ENCODE data around the gene TJP3. TPM values are rescaled to one million over a fixed set of nuclear protein-coding genes. Genes with fewer than 3 reads are reported as not detected.
A peak's percentile ranks its signal among the peaks of the same experiment; 100 is the strongest.

TJP3 gene
- polyA plus RNA-seq, 6 donors from 2014 or later = 1.2 to 3.8 (median 2.0) TPM; not detected in 1

DNA sequence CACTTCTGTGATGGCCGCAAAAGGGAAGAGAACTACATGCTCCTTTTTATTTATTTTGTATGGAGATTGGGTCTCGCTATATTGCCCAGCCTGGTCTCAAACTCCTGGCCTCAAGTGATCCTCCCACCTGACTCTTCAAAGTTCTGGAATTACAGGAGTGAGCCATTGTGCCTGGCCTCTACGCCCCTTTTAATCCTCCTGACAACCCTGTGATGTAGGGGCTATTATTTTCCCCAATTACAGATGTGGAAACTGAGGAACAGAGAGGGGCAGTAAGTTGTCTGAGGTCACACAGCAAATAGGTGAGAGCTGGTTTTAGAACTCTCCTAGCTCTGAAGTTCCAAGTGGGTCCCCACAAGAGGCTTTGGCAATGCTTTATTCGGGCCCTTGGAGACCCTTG is 11.7 kb downstream of the TJP3 start:
- H3K27me3 Mint-ChIP-seq = peaks cover 0 to 35% (median 9%) of the 10 kb centered on the region in 3 donors
- ATAC-seq (ENCODE audit: low read depth in 2 of 2) (no peak), DNase-seq (no peak)
- no peak overlapping the region for H3K27ac Mint-ChIP-seq
- no peaks in the 10 kb centered on the region for H3K36me3 Mint-ChIP-seq
- H3K9me3 Mint-ChIP-seq = peaks cover 0 to 2% (median 0%) of the 10 kb centered on the region in 7 donors
- peaks cover 8 to 17% (median 11%) of the 10 kb centered on the region in 3 donors for H3K4me1 Mint-ChIP-seq
- no peak overlapping the region for H3K4me3 Mint-ChIP-seq

DNA sequence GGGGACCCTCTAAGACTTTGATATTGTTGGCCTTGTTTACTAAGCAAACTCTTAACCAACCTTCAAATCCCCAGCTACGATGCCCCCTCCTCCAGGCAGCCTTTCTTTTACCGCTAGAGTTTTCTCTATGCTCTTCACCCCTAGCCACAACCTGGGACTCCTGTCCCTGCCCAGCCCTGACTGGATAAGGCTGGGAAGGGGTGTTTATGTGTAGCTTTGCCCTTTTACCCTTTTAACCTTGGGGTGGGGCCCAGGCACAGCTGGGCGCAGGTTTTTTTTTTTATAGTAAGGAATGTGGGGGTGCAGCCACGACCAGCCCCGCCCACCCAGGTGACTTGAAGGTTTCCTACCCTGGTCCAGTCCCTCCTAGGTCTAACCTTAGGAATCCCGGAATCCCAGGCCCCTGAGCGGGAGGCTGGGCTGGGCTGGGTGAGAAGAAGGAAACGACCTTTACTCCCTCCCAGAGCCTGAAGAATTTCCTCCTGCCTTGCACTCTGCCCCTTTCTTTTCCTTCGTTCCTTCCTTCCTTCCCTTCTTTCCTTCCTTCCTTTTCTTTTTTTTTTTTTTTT is 12.2 kb downstream of the TJP3 start:
- Mint-ChIP-seq H3K27ac (peak overlapping the region in 2 of 6 donors; percentile 53 to 74), H3K4me3 (peak overlapping the region in 1 of 8 donors; percentile 12), H3K9me3 (peaks cover 0 to 2% (median 0%) of the 10 kb centered on the region in 7 donors), H3K4me1 (peaks cover 8 to 17% (median 11%) of the 10 kb centered on the region in 3 donors), H3K36me3 (no peaks in the 10 kb centered on the region), H3K27me3 (peaks cover 0 to 31% (median 9%) of the 10 kb centered on the region in 3 donors)
- no peak for ATAC-seq (ENCODE audit: low read depth in 2 of 2)
- DNase-seq = no peak

DNA sequence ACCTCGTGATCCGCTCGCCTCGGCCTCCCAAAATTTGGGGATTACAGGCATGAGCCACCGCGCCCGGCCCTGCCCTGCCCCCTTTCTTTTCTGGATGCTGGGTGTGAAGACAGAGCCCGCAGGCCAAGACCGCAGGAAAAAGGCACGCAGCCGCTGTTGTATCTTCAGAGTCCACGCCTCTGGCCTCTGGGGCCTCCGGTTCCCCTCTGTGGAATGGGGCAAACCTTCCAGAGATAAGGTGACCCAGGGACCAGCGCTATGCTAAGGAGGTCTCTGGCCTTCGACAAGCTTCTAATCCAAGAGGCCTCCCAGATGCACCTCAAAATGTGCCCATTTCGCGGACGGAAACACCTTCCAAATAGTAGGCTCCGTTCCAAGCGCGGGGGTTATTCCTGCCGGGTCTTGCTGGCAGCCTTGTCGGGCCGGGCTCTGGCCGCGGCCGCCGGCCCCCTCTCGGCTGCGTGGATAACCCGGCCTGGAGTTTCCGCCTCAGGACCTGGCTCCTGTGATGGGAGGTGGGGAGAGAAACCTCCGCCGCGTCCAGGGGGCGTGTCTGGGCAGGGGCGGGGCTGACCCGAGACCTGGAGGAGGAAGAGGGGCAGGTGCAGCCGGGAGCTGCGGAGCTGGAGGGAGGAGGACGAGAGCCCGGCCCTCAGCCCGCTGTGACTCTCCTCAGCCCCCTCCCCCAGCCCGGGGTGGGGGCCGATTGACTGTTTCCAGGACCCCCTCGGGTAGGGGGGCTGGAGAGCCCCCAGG is 13.1 kb downstream of the TJP3 start:
- Mint-ChIP-seq H3K4me1 (peaks cover 8 to 17% (median 11%) of the 10 kb centered on the region in 3 donors), H3K27me3 (peaks cover 0 to 29% (median 9%) of the 10 kb centered on the region in 3 donors), H3K27ac (no peak overlapping the region), H3K4me3 (peak overlapping the region; percentile 43 to 86 (median 75)), H3K9me3 (peaks cover 0 to 2% (median 0%) of the 10 kb centered on the region in 7 donors), H3K36me3 (no peaks in the 10 kb centered on the region)
- ATAC-seq (ENCODE audit: low read depth in 2 of 2) (peak; percentile 85 to 92), DNase-seq (peak; percentile 76)

DNA sequence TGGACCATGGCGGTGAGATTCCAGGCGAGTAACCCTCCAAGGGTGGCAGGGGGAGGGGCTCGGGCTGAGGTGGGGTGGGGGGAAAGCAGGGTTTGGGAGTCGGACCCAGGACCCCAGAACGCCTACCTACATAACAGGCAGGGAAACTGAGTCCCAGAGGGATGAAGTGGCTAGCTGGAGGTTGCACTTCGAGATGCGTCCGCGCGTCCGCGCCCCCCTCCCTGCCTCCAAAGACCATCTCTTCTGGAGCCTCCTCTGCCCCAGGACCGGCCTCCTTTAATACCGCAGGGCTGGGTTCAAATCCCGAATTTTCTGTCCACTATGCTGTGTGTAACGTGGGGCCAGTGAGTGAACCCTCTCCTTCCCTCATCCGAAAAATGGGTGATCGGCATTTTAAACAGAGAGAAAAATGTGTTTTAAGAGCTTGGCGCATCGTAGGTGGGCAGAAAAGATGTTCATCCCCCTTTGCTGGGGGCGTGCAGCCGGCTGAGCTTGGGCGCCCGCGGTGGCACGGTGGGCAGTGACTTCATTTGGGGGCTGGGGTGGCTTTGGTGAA is 13.8 kb downstream of the TJP3 start:
- Mint-ChIP-seq H3K36me3 (no peaks in the 10 kb centered on the region), H3K27ac (no peak overlapping the region), H3K4me1 (peaks cover 8 to 17% (median 11%) of the 10 kb centered on the region in 3 donors), H3K27me3 (peaks cover 0 to 29% (median 9%) of the 10 kb centered on the region in 3 donors), H3K9me3 (peaks cover 0 to 2% (median 0%) of the 10 kb centered on the region in 7 donors), H3K4me3 (peak overlapping the region in 7 of 8 donors; percentile 61 to 83 (median 70))
- no peak for DNase-seq
- ATAC-seq (ENCODE audit: low read depth in 2 of 2) = no peak

DNA sequence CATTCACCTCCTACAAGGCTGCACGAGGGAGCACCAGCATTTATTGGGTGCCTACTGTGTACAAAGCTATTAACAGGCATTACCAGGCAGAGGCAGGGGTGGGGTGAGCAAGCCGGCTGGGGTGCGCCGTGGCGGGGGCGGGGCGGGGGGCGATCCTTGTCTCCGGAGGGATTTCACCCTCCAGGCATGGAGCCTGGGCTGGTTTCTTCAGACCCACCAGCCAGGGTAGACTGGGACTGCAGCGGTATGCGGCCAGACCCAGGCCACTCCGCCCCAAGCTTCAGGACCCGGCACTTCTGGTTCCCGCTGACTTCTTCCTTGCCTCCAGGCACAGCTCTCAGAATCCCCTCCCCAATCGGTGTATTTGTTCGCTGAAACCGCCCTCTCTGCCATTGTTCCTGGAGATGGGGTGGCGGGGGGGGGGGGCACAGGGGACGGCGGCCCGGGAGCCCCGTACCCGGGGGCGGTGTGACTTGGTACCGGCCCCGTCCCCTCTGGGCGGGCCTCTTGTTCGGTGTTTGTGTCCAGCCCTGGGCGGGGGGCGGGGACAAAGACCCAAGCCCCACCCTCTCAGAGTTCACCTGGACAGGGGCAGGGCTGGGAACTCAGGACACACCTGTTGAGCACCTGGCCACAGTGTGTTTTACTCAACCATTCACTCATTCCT is 14.4 kb downstream of the TJP3 start:
- H3K27ac Mint-ChIP-seq = no peak overlapping the region
- ATAC-seq (ENCODE audit: low read depth in 2 of 2) (no peak), DNase-seq (no peak)
- peaks cover 0 to 29% (median 9%) of the 10 kb centered on the region in 3 donors for H3K27me3 Mint-ChIP-seq
- no peaks in the 10 kb centered on the region for H3K36me3 Mint-ChIP-seq
- peaks cover 0 to 2% (median 0%) of the 10 kb centered on the region in 7 donors for H3K9me3 Mint-ChIP-seq
- peak overlapping the region in 6 of 8 donors; percentile 61 to 83 (median 70) for H3K4me3 Mint-ChIP-seq
- H3K4me1 Mint-ChIP-seq = peaks cover 8 to 17% (median 11%) of the 10 kb centered on the region in 3 donors

DNA sequence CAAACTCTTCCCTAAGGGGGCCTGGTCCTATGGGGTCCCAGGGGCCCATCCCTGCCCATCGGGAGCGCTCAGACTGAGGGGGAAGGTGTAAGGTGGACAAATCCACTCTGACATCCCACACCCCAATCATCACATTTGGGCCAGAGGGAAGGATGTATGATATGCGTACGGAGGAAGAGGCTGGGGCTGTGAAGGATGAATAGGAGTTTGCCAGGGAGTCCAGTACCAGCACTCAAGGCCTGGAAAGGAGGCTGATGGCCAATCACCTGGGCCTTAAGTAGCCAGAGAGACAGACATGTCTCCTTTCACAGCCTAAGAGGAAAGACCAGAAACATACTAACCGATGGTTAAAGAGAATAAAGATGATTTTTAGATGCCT is 14.9 kb downstream of the TJP3 start:
- no peaks in the 10 kb centered on the region for H3K36me3 Mint-ChIP-seq
- no peak overlapping the region for H3K4me3 Mint-ChIP-seq
- DNase-seq = no peak
- peaks cover 8 to 17% (median 11%) of the 10 kb centered on the region in 3 donors for H3K4me1 Mint-ChIP-seq
- H3K27me3 Mint-ChIP-seq = peaks cover 0 to 29% (median 9%) of the 10 kb centered on the region in 3 donors
- peaks cover 0 to 2% (median 0%) of the 10 kb centered on the region in 7 donors for H3K9me3 Mint-ChIP-seq
- peak overlapping the region in 1 of 6 donors; percentile 88 for H3K27ac Mint-ChIP-seq
- ATAC-seq (ENCODE audit: low read depth in 2 of 2) = no peak

DNA sequence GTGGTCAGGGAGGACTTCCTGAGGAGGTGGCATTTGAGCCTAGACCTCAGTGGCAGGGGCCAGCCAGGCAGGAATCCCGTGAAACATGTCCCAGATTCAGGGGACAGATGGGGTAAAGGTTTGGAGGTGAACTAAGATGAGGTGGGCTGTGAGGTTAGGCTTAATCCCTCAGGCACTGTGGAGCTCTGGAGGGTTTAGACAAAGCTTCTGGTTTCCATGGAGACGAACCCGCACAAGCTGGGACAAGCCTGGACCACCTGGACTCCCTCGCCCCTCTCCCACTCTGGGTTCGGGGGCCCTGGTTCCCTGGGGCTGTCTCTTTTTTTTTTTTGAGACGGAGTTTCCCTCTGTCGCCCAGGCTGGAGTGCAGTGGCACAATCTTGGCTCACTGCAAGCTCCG is 15.7 kb downstream of the TJP3 start:
- H3K36me3 Mint-ChIP-seq = no peaks in the 10 kb centered on the region
- H3K4me3 Mint-ChIP-seq = no peak overlapping the region
- peaks cover 0 to 29% (median 8%) of the 10 kb centered on the region in 3 donors for H3K27me3 Mint-ChIP-seq
- ATAC-seq (ENCODE audit: low read depth in 2 of 2) = no peak
- H3K4me1 Mint-ChIP-seq = peaks cover 8 to 16% (median 11%) of the 10 kb centered on the region in 3 donors
- H3K27ac Mint-ChIP-seq = peak overlapping the region in 1 of 6 donors; percentile 28
- H3K9me3 Mint-ChIP-seq = peaks cover 0 to 2% (median 0%) of the 10 kb centered on the region in 7 donors
- no peak for DNase-seq

DNA sequence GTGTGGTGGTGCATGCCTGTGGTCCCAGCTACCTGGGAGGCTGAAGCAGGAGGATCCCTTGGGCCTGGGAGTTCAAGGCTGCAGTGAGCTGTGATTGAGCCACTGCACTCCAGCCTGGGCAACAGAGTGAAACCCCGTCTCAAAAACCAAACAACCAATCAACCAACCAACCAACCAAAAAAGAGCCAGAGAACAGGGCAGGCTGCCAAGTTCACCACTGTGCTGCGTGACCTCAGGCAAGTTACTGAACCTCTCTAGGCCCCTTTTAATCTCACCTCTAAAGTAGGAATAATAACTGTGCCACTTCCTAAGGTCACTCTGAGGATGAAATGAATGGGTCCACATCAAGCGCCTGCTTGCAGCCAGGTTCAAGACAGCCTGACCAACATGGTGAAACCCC is 16.9 kb downstream of the TJP3 start:
- no peak for ATAC-seq (ENCODE audit: low read depth in 2 of 2)
- Mint-ChIP-seq H3K36me3 (no peaks in the 10 kb centered on the region), H3K27me3 (peaks cover 0 to 21% (median 4%) of the 10 kb centered on the region in 3 donors), H3K9me3 (peaks cover 0 to 2% (median 0%) of the 10 kb centered on the region in 7 donors), H3K4me1 (peaks cover 8 to 11% (median 11%) of the 10 kb centered on the region in 3 donors), H3K4me3 (no peak overlapping the region), H3K27ac (peak overlapping the region in 1 of 6 donors; percentile 24)
- no peak for DNase-seq

DNA sequence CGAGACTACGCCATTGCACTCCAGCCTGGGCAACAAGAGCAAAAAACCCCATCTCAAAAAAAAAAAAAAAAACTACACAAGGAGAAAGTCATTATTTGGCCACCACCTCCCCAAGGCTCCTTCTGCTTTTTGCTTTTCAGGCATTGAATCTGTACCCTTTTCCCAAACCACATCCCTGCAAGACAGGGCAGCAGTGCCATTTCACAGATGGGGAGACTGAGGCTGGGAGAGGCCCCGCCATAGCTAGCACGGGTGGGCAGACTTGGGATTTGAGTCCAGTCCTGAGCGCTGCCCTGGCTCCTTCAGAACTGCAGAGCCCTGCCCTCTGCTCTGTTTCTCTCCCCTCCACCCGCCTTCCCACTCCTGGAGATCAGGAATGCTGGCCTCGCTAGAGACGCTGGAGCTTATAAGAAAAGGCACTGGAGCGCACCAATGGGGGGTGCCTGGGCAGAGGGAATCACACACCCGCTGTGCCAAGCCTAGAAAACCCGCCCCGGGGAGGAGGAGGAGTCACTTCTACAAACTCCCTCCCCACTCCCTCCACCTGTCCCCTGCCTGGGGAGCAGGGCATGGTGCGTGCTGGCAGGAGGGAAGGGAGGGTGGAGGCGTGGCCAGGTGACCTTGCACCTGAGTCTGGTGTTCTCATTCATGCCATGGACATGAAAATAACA is 17.6 kb downstream of the TJP3 start:
- ATAC-seq (ENCODE audit: low read depth in 2 of 2) (no peak), DNase-seq (no peak)
- H3K36me3 Mint-ChIP-seq = no peaks in the 10 kb centered on the region
- H3K9me3 Mint-ChIP-seq = peaks cover 0 to 2% (median 0%) of the 10 kb centered on the region in 7 donors
- no peak overlapping the region for H3K27ac Mint-ChIP-seq
- peaks cover 0 to 14% (median 4%) of the 10 kb centered on the region in 3 donors for H3K27me3 Mint-ChIP-seq
- H3K4me3 Mint-ChIP-seq = no peak overlapping the region
- peaks cover 8 to 11% (median 8%) of the 10 kb centered on the region in 3 donors for H3K4me1 Mint-ChIP-seq

DNA sequence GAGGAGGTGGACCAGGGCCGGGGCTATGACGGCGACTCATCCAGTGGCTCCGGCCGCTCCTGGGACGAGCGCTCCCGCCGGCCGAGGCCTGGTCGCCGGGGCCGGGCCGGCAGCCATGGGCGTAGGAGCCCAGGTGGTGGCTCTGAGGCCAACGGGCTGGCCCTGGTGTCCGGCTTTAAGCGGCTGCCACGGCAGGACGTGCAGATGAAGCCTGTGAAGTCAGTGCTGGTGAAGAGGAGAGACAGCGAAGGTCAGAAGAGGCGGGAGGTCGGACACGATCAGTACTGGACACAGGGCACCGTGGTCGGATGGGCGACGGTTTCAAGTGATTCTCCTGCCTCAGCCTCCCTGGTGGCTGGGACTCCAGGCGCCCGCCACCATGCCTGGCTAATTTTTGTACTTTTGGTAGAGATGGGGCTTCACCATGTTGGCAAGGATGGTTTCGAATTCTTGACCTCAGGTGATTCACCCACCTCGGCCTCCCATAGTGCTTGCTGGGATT is 22.3 kb downstream of the TJP3 start:
- no peaks in the 10 kb centered on the region for H3K36me3 Mint-ChIP-seq
- H3K4me1 Mint-ChIP-seq = peaks cover 0 to 7% (median 0%) of the 10 kb centered on the region in 3 donors
- H3K4me3 Mint-ChIP-seq = no peak overlapping the region
- peak overlapping the region in 2 of 6 donors; percentile 20 to 67 for H3K27ac Mint-ChIP-seq
- DNase-seq (no peak), ATAC-seq (ENCODE audit: low read depth in 2 of 2) (no peak)
- H3K9me3 Mint-ChIP-seq = peaks cover 0 to 2% (median 0%) of the 10 kb centered on the region in 7 donors
- H3K27me3 Mint-ChIP-seq = peaks cover 0 to 1% (median 0%) of the 10 kb centered on the region in 3 donors

DNA sequence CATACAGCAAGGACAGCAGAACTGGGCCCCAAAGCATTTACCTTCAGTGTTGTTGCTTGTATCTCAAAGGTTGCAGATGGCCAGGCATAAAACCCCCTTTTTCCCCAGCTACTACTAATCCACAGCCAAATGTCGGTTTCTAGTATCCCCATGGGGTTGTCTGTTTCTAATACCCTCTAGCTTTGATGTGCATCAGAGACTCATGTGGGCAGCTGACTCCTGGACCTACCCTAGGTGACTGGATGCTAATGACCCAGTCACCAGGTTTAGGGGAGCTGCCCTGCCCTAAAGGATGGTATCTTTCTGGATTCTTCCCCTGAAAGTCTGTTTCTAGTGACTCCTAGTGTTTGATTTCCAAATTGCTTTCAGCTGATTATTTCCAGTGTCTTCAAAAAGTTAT is 23.9 kb downstream of the TJP3 start:
- peaks cover 0 to 2% (median 0%) of the 10 kb centered on the region in 7 donors for H3K9me3 Mint-ChIP-seq
- DNase-seq (no peak), ATAC-seq (ENCODE audit: low read depth in 2 of 2) (no peak)
- no peak overlapping the region for H3K27ac Mint-ChIP-seq
- peaks cover 0 to 9% (median 8%) of the 10 kb centered on the region in 3 donors for H3K27me3 Mint-ChIP-seq
- H3K4me1 Mint-ChIP-seq = peaks cover 0 to 7% (median 0%) of the 10 kb centered on the region in 3 donors
- H3K4me3 Mint-ChIP-seq = no peak overlapping the region
- H3K36me3 Mint-ChIP-seq = peaks cover 0 to under 1% of the 10 kb centered on the region in 2 donors

DNA sequence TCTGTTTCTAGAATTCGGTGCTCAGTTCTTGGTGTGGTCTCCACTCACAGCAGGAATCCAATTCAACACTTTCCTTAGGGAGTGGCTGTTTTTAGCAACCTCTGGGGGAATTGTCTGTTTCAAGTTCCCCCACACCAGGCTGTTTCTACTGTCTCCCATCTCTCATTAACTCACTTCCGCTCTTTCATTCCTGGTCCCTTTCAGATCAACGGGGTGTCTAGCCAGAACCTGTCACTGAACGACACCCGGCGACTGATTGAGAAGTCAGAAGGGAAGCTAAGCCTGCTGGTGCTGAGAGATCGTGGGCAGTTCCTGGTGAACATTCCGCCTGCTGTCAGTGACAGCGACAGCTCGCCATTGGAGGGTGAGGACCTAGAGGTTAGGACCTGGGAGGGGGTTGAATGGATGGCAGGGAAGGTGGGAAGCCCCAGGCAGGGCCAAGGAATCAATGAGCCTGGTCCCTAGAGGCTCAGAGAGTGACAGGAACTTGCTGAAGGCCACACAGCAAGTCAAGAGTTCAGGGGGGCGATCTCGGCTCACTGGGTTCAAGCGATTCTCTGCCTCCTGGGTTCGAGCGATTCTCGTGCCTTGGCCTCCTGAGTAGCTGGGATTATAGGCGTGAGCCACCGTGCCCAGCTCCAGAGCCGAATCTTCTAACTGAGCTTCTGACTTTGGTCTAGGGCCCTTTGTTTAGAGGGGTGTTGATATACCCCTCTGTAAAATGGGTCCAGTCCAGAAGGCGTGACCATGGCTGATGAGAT is 25.5 kb downstream of the TJP3 start:
- DNase-seq (no peak), ATAC-seq (ENCODE audit: low read depth in 2 of 2) (no peak)
- no peak overlapping the region for H3K4me3 Mint-ChIP-seq
- peak overlapping the region in 2 of 6 donors; percentile 54 to 79 for H3K27ac Mint-ChIP-seq
- peaks cover 0 to 7% of the 10 kb centered on the region in 2 donors for H3K36me3 Mint-ChIP-seq
- H3K4me1 Mint-ChIP-seq = peaks cover 0 to 10% (median 0%) of the 10 kb centered on the region in 3 donors
- peaks cover 0 to 3% (median 0%) of the 10 kb centered on the region in 7 donors for H3K9me3 Mint-ChIP-seq
- peaks cover 0 to 24% (median 19%) of the 10 kb centered on the region in 3 donors for H3K27me3 Mint-ChIP-seq

Measured in naive B cell (primary cell).